ENCODE measurements around the gene C20orf204. TPM values are rescaled to one million over a fixed set of nuclear protein-coding genes. Genes with fewer than 3 reads are reported as not detected.

The C20orf204 gene
- total RNA-seq, 1 donor from 2014 or later: 0.68 TPM

DNA sequence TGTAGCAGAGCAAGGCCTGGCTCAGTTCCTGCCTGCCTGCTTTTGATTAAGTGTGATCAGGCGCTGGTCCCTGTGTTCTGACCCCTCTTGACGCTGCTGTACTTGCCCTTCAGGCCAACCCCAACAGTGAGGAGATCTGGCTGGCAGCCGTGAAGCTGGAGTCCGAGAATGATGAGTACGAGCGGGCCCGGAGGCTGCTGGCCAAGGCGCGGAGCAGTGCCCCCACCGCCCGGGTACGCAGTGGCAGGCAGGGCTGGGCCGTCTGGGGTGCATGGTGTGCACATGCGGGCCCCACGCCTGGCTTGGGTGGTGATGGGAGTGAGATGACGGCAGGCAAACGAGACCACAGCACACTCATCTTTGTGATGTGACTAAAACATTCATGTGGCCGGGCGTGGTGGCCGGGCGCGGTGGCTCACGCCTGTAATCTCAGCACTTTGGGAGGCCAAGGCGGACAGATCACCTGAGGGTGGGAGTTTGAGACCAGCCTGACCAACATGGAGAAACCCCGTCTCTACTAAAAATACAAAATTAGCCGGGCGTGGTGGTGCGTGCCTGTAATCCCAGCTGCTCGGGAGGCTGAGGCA, 10.1 kb upstream of the C20orf204 start:
- ATAC-seq (no peak), DNase-seq (ENCODE audit: low spot score) (no peak)

DNA sequence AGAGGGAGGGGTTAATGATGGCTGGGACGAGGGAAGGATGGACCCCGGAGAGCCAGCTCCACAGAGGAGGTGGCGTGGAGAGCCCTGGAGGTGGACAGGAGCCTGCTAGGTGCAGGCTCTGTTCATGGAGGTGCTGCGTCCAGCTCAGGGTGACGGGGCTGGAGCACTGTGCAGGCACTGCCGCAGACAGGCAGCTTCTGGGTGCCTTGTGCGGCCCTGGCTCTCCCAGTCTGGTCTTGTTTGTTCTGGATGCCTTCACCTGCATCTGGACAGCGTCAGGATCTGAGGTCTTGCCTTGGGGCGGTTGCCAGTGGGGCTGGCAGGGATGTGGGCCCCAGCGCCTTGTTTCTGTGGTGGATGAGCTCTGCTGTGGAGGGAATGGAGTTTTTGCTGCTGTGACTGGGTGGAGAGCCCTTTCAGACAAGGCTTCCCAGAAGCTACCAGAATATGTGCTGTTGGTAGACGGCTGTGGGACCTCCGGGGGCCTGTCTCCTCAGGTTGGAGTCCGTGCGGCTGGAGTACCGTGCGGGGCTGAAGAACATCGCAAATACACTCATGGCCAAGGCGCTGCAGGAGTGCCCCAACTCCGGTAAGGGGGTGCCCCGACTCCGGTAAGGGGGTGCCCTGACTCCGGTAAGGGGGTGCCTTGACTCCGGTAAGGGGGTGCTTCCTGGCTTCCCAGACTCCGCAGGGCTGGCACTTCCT, 7.8 kb upstream of the C20orf204 start:
- DNase-seq (ENCODE audit: low spot score) (no peak), ATAC-seq (no peak)

DNA sequence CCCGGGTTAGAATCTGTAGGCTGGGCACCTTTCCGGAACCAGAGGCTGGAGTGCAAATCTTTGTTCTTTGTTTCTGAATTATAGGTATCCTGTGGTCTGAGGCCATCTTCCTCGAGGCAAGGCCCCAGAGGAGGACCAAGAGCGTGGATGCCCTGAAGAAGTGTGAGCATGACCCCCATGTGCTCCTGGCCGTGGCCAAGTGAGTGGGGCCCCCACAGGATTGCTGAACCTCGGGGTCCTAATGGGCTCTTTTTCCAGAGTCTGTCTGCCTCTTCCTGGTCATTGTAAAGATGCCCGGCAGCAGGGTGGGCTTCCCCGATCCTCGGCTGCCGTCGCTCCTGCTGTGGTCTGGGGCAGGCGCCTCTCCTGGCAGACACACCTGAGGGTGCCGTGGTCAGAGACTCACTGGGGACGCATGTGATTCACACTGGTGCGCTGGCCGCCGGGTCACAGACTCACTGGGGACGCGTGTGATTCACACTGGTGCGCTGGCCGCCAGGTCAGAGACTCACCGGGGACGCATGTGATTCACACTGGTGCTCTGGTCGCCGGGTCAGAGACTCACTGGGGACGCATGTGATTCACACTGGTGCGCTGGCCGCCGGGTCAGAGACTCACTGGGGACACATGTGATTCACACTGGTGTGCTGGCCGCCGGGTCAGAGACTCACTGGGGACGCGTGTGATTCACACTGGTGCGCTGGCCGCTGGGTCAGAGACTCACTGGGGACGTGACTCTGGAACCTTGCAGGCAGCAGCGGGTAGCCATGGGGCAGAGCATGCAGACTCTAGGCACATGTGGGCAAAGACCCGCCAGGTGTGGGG, 6.5 kb upstream of the C20orf204 start:
- ATAC-seq (no peak), DNase-seq (ENCODE audit: low spot score) (no peak)

DNA sequence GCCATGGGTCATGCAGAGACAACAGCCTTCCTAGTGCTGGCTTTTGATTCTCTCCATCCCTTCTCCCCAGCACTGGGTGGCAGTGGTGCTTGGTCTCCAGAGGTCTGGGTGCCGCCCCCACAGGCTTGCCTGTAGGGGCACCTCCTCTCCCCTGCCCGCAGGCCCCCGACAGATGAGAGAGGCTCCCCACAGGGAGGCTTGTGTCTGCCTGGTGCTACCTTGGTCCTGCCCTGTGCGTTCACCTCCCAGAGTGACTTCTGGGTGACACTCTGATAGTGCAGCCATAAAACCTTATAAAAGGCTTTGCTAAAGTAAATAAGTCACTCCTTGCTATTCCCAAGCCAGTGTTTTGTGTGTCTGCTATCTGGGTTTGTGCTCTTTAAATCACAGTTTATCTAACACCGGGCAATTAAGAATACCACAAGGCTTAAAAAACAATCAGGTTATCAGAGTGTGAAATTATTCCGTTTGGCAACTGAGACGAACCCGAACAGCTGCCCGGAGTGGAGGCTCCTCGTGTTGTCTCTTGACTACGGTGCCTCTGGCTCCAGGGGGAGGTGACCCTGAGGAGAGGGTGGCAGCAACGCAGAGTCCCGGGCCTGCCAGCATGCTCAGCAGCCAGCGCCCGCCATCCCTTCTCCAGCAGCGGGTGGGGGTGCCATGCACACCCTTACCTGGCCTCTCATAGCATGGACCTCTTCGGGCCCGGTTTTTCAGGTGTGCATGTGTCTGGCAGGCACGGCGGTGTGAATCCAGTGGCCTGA, 5.4 kb upstream of the C20orf204 start:
- DNase-seq (ENCODE audit: low spot score): no peak
- ATAC-seq: no peak

DNA sequence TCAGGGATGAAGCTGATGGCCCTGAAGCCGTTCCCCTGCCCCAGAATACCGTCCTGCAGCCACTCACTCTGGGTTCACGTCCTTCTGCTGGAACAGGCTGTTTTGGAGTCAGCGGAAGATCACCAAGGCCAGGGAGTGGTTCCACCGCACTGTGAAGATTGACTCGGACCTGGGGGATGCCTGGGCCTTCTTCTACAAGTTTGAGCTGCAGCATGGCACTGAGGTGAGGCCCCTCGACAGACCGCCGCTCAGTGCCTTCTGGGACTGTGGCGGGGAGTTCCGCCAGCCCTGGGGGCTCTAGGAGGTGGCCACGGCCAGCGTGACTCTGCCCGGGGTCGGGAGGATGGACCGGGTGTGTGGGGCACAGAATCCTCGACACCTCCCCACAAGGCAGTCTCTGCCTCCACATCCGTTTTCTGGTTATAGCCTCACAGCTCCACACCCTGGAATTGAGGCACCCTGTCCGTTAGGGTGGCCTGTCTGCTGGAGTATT, 4.1 kb upstream of the C20orf204 start:
- ATAC-seq (no peak), DNase-seq (ENCODE audit: low spot score) (no peak)

DNA sequence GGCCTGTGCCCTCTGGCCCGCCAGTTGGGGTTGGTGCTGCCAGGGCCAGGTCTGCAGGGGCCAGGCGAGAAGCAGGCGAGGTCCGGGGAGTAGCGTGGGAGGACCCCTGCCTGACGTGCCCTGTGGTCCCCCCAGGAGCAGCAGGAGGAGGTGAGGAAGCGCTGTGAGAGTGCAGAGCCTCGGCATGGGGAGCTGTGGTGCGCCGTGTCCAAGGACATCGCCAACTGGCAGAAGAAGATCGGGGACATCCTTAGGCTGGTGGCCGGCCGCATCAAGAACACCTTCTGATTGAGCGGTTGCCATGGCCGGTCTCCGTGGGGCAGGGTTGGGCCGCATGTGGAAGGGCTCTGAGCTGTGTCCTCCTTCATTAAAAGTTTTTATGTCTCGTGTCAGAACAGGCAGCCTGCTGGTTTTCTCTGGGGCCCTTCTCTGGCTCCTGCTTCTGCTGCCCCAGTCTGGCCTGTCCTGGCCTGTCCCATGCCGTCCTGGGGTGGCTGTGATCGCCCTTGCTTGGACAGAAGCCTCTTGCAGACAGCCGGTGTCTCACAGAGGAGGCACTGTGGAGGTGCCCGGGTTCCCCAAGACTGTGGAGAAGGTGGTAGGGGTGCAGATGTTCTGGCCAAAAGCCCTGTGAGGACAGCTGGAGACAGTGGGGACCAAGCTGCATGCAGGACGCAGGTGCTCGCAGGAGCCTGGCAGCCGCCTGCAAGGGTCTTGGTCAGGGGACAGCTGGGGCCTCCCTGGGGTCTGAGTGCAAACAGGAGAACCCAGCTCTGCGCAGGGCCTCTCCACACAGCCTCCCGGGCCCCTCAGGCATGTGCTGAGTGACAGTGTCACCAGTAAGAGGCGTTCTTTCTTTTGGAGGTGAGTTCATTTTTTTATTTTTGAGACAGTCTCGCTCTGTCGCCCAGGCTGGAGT, 3.0 kb upstream of the C20orf204 start:
- ATAC-seq: no peak
- DNase-seq (ENCODE audit: low spot score): no peak

DNA sequence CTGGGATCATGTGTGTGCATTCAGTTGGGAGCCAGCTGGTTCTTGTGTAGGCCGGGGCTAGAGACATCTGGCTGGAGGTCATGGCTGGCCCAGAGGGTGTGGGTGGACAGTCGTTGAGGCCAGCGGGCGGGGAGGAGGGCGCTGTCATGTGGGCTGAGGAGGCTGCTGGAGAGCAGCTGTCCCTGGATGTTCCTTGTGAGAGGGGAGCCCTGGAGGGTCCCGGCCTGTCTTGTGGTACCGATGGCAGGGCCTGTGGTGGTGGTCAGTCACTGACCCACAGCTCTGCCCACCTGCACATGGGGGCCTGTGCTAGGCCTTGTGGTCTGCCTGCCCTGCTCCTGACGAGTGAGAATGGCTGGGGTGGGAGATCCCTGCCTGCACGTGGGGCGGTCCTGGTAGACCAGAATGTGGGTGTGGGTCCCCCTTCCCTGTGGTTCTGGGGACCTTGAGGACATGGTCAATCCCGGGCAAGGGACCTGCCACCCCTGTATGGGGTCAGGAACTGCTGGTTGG, 1.9 kb upstream of the C20orf204 start:
- ATAC-seq: no peak
- DNase-seq (ENCODE audit: low spot score): no peak

DNA sequence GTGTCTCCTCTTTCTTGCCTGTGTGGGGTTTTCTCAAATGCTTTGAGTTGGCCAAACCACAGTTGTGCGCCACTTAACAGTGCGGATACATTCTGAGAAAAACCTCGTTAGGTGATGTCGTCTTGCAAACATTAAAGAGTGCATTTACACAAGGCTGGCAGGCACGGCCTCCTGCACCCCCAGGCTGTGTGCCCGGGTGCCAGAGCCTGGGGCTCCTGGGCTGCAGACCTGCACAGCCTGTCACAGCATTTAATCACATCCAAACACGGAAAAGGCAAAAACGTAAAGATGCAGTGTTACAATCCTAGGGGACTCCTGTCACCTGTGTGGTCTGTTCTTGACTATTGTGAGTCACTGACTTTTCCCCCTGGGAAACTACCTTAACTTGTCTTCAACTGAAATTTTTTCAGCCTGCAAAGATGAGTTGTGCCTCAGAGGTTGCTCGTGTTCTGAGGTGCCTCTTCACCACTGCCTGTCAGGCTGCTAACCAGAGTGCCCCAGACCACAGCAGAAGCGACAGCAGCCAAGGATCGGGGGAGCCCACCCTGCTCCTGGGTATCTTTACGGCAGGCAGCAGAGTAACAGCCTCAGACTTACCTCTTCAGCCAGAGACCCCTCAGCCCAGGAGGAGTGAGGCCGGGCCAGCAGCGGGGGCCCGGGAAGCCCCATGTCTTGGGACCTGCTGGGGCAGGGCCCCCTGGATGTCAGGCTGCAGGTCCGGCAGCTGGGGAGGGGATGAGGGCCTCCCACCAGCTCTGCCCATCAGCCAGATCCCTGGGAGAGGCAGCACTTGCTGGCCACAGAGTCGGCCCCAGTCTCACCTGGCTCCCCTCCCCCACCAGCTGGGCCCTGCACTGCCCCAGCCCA, 683 bp upstream of the C20orf204 start:
- DNase-seq (ENCODE audit: low spot score) (no peak), ATAC-seq (no peak)

DNA sequence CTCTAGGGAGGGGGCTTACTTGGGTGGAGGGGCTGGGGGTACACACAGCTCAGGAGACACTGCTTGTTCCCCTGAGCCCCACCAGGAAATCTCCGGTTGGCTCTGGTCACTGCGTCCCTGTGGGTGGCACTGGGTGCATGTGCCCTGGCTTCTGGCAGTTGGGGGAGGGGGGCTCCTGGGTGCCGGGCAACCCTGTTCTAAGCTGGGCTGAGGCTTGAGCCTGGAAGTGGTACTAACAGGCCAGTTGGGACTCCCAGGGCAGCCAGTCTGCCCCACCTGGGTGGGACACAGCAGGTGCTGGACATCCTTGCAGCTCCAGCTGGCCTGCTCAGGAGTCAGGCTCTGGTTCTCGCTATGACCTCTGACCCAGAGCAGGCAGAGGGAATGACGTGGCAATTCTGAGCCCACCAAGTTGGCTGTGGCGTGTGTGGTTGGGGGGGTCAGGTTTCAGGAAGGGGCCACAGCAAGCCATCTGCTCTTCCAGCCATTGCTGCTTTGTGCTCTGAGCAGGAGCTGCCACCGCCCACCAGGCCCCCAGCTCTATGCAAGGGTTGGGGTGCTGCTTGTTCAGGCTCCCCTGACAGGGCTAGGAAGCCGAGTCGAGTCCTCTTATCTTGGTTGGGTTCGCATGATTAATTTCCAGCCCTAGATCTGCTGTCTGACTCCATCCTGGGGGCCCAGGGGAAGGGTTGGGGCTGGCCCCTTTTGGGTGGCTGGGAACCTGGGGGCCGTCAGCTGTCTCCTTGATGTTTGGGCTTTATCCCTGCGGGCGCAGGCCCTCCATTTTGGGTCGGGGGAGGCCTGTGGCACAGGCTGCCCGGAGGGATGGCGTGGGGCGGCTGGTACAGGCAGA, 590 bp downstream of the C20orf204 start:
- ATAC-seq (no peak), DNase-seq (ENCODE audit: low spot score) (no peak)

DNA sequence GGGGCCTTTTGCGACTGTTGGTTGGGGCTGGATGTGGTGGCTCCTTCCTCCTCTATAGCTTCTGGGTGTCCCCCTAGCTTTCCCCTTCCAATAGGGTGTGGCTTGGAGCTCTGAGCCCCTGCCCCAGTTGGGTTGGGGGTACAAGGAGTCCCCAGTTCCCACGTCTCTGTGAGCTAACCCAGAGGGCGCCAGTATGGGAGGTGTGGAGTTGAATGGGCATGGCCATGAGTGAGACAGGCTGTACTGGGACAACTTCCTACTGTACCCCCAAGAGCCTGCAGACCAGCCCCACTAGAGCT, 1.2 kb downstream of the C20orf204 start:
- no peak for ATAC-seq
- DNase-seq (ENCODE audit: low spot score): no peak

DNA sequence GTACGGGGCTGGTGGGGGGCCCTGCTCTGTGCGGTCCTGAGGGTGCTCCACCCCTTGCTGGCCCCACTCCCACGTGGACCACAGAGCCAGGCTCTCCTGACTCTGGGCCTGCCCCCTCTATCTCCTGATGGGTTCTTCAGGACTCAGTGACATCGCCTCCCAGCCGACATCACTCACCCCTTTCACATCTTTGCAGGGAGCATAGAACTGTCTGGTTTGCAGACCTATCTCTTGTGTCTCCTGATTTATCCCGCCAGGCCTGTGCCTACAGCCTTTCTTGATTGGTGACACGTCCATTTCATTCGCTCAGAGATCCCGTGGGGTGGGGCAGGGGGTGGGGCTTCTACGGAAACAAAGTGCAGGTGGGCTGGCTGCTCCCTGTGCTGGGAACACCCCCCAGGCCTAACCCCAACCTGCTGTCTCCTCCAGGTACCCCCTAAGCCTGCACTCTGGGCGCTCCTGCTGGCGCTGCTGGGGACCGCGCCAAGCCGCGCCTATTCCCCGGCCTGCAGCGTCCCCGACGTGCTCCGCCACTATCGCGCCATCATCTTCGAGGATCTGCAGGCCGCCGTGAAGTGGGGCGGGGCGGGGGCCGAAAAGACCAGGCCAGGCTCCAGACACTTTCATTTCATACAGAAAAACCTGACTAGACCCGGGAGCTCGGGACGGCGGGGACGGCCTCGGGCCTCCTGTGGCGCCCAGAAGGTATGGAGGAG, 1.7 kb downstream of the C20orf204 start:
- DNase-seq (ENCODE audit: low spot score) (no peak), ATAC-seq (no peak)

DNA sequence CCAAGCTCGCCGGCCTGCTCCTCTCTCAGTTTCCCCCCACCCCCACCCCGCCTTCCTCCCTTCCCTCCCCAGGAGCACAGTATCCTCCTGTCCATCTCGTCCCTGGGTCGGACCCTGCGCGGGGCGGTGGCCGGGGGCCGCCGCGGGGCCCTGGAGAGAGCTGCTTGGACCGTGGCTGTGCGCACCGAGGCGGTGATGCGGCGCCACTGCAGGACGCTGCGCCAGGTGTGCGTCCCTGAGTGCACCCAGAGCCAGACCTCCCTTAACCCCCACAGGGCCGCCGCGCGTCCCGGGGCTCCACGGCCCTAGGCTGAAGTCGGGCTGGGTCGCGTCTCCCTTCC, 2.2 kb downstream of the C20orf204 start:
- ATAC-seq (peak; percentile 62), DNase-seq (ENCODE audit: low spot score) (no peak)

DNA sequence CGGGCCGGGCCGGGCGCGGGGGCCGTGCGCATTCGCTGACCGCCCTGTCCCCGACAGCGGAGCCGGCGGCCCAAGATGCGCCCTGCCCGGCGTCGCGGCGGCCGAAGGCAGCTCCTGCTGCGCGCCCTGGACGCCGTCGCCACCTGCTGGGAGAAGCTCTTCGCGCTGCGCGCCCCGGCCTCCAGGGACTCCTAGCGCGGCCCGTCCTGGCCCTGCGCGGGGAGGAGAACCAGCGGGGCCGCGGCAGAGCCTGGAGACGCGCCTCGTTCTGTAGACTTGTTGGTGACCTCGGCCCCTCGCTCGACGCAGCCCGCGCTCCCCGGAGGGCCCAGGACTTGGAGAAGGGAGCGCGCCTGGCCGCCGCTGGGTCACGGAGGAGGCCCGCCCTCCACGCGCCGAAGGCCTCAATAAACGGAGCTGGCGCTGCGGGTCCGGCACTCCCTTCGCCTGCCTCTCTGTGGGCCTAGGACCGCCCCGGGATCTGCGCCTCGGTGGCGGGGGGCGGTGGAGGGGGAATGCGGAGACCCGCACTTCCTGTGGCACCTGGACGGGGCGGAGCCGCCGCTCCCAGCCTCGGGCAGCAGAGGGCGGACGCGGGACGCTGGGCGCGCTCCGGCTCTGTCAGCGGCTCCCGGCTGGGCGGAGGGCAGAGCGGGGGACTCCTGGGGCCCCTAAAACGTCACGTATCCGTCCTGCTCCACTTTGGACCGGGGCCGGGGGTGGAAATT, 2.7 kb downstream of the C20orf204 start:
- DNase-seq (ENCODE audit: low spot score) (peak; percentile 82), ATAC-seq (peak; percentile 89)

DNA sequence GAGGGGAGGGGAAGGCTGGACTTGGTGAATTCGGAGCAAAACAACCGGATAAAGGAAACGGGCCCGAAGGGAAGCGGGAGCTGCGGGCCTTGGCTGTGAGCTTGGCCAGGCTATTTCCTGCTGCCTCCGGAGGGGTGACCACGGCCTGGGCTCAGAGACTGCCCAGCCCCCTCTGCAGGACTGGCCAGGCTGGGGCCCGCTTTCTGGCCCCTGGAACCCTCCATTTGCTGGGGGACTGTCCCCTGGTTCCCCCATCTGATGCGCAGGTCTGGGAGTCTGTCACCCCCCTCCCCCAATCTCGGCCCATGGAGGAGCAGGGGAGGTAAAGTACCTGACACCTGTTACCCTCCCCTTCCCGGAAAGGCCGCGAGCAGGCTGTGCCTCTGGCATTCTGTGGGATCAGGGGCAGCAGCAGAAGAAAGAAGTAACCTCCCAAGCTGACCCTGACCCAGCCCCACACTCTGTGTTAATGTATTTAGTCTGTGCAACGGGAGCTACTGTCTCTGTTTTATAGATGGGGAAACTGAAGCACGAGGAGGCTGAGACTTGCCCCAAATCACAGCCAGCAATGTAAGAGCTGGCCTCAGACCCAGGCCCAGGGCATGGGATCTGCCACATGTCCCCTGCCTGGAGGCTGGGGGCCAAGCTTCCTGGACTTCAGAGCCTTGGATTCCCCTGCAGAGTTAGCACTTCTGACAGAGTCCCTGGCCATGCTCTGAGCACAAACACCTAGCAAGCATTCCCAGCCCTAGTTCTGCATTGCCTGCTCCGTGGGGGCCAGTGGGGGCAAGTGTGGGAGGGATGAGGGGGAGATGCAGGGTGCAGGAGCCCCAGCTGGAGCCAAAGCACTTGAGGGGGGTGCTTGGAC, 3.5 kb downstream of the C20orf204 start:
- ATAC-seq: peak; percentile 34
- DNase-seq (ENCODE audit: low spot score): no peak

DNA sequence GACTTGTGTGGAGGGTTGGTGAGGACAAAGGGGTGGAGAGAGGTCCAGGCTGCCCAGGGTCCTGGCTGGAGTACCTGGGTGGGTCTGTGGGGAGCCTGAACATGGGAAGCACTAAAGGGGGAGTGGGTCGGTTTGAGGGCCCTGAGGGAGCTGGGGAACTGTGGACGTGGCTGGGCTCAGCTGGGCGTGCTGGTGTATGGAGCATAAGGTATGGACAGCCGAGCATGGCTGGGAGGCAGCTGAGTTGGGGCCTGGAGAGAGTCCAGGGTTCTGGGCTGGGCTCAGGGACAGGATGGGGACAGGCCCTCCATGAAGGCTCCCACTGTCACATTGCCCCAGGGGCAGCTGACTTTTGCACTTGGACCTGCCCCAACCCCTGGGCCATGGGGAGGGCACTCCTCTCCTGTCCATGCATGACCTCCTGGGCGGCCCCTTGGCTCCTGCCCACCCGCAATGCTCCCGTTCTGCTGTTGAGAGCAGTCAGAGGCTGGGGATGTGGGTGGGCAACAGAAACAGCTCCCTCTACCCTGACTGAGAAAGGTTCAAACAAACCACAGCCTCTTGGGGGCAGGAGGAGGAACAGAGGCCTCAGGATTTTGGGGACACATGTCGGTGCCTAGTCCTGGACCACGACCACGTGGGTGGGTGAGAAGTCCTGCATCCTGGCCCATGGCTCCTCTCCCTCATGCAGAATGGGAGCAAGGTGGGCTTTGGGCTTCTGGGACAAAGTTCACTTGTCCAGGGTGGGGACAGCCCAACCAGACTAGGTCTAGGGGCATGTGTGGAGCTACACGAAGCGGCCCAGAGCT, 4.5 kb downstream of the C20orf204 start:
- DNase-seq (ENCODE audit: low spot score): no peak
- no peak for ATAC-seq

Measured in left lobe of liver (tissue), 2 donors.